AG04449 (cell line): ENCODE data around the gene CLNK.

ENCODE experiments used
- CTCF ChIA-PET: fragments of 350-600 bp; formaldehyde crosslinking; extraction: SDS; loops from one replicate; lab custom pipeline; 2021; ENCODE audit warnings: antibody characterized with exemption; lab: Yijun Ruan, JAX
- POLR2A ChIA-PET: fragments of 400-600, 350-600 bp; formaldehyde crosslinking; extraction: SDS; loops from one replicate; lab custom pipeline; 2020; ENCODE audit warnings: antibody characterized with exemption, inconsistent platforms; lab: Yijun Ruan, JAX
- DNase-seq: peaks from one replicate; pipeline ENCODE4 v3.0.0-alpha.2; 2010; ENCODE audit warnings: low read depth, low spot score
- H3K4me3 ChIP-seq: 2 replicates; pipeline ENCODE4 v1.5.1; 2011; ENCODE audit warnings: low read depth, mild to moderate bottlenecking, control low read depth, low read length
- TF ChIP-seq, protein P1 (sequence below): IDR thresholded peaks from one replicate; pipeline ENCODE4 v1.5.1; 2011; ENCODE audit warnings: mild to moderate bottlenecking, moderate library complexity, low read length, control low read depth, inconsistent platforms; ENCODE audit not compliant: insufficient read depth; ENCODE audit errors: missing control alignments

Gene CLNK

DNA sequence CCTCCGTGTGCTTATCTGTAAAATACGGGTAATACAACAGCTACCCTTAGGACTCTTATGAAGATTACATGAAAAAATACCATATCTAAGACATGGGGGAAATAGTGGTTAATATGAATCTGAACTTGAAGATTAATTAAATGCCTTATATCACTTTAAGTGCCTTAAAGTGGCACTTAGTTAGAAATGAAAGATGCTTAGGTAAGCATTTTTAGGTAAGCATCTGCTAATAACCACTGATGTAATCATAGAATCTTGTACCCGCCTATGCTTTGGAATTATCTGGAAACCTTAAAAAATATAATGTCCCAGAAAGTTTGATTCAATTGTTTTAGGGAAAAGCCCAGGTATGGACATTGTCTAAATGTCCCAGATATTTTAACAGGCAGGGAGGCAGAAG, 12.2 kb downstream of the CLNK start:
- no peak overlapping the region for H3K4me3 ChIP-seq
- TF ChIP-seq, protein P1, sequence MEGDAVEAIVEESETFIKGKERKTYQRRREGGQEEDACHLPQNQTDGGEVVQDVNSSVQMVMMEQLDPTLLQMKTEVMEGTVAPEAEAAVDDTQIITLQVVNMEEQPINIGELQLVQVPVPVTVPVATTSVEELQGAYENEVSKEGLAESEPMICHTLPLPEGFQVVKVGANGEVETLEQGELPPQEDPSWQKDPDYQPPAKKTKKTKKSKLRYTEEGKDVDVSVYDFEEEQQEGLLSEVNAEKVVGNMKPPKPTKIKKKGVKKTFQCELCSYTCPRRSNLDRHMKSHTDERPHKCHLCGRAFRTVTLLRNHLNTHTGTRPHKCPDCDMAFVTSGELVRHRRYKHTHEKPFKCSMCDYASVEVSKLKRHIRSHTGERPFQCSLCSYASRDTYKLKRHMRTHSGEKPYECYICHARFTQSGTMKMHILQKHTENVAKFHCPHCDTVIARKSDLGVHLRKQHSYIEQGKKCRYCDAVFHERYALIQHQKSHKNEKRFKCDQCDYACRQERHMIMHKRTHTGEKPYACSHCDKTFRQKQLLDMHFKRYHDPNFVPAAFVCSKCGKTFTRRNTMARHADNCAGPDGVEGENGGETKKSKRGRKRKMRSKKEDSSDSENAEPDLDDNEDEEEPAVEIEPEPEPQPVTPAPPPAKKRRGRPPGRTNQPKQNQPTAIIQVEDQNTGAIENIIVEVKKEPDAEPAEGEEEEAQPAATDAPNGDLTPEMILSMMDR: no peak
- CTCF ChIA-PET: interaction anchor here (0.7 kb wide), 1 partner anchor 13 kb away, joined by 3 read pairs; no protein-coding TSS in a partner anchor
- no peak for DNase-seq
- POLR2A ChIA-PET: no interaction called here

DNA sequence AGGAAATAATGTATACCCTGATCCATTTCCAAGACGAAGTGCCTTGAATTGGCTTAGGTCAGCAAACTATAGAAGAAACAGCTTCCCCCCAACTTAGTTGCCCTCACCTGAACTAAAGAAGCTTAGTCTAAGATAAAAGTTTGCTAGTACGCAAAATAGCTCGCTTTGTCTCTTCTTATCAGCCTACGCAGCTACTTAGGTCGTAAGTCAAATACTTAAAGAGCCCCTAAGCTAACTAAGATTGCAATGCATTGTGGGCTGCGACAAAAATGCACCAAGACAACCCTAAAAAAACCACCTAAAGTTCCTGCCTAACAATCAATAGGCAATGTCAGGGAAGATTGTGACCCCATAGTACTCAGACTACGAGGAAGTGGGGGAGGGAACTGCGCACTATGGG, 12.8 kb downstream of the CLNK start:
- ChIA-PET CTCF (interaction anchor here (0.7 kb wide), 1 partner anchor 12 kb away, joined by 3 read pairs; no protein-coding TSS in a partner anchor), POLR2A (no interaction called here)
- TF ChIP-seq, protein P1: no peak
- DNase-seq: no peak
- no peak overlapping the region for H3K4me3 ChIP-seq

DNA sequence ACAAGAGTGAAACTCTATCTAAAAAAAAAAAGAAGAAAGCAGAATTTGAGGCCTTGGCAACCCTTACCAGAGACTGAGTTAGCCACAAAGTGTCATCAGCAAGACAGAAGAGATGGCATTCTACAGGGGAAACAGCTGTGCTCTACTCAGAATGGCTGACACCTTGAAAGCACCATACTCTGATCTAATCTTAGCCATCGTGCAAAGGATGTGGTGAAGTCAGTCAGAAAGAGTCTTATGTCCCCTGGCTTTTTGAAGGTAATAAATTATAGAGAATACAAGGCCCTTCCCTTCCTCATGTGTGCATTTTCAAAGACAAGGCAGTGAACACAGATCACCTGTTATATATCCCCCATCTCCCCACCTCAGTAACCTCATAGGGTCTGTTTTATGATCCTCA, 13.2 kb downstream of the CLNK start:
- no peak overlapping the region for H3K4me3 ChIP-seq
- POLR2A ChIA-PET: no interaction called here
- TF ChIP-seq, protein P1: no peak
- DNase-seq: no peak
- CTCF ChIA-PET: no interaction called here

DNA sequence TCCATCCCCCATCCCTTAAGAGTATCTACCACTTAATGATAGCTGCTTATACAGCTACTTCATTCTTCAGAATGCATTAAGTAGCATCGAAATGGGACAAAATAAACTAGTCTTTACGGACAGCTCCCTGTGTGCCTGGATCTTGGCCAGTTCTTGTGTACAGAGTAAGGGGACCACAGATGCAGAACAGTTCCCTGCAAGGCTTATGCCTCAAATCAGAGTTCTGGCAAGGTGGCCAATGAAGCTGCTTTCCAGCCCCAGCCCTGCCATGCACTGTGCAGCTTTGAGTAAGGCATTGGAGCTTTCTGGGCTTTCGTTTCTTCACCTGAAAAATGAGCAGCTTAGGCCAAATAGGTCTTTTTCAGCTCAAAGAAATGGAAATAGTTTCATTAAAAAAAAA, 14.2 kb downstream of the CLNK start:
- CTCF ChIA-PET: no interaction called here

DNA sequence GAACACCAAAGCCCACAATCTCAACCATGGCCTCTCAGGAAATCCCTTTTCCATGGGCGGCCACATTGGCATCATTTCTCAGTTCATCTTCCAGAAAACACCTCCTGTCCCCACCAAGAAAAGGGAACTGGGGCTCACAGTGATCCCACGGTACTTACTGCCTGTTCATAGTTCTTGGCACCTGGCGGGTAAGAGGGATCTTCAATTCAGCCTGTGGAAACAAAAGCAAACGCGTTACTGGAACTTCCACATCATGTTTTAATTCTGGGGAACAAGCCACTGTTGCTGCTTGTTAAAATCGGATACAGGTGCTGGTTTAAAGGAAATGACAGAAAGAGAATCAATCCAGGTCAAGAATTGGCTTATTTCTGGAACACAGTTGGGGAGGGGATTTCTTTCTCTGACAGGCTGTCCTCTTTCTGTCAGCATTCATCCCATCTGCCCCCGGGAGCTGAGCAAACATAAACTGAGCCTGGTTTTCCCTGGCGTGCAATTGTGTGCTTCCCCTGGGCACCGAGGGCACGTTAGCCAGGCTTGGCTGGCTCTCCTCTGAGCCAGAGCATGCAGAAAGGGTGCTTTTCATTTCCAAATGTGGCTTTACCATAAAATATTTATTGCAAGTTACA, 16.8 kb downstream of the CLNK start:
- DNase-seq: no peak
- CTCF ChIA-PET: no interaction called here
- POLR2A ChIA-PET: no interaction called here
- no peak overlapping the region for H3K4me3 ChIP-seq
- TF ChIP-seq, protein P1: no peak

More for the DNA sequence above, 14.2 kb downstream of the CLNK start:
- POLR2A ChIA-PET: no interaction called here
- no peak overlapping the region for H3K4me3 ChIP-seq
- DNase-seq: no peak
- TF ChIP-seq, protein P1: no peak

DNA sequence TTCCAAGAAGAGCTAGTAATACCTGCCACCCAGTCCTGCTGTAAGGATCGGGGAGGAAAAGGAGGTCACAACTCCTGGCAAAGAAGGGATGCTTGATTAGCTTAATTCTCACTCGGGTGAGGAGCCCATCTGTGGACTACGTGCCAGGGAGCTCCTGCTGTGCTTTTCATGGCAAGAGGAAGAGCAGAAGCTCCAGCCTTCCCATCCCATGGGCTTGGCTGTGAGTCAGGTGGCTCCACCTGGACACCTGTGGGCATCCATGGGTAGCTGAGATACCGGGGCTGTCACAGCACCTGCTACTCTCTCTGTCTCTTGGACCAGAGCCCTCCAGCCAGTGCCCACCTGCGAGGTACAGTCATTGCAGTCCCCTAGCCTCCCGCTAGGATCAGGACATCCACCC, 18.0 kb downstream of the CLNK start:
- TF ChIP-seq, protein P1: no peak
- ChIA-PET POLR2A (no interaction called here), CTCF (interaction anchor here (1.0 kb wide), 1 partner anchor 15 kb away, joined by 3 read pairs; no protein-coding TSS in a partner anchor)
- H3K4me3 ChIP-seq: no peak overlapping the region
- DNase-seq: no peak
